Astrocyte (in vitro differentiated cells and primary cell): ENCODE data around the gene TMEM62.

Experiments
- EZH2 ChIP-seq: IDR thresholded peaks from 2 replicates; pipeline ENCODE4 v1.6.1; 2012; ENCODE audit warnings: mild to moderate bottlenecking, low read length, inconsistent platforms; ENCODE audit not compliant: insufficient read depth
- TF ChIP-seq, protein P1 (sequence below): IDR thresholded peaks from 2 replicates; pipeline ENCODE4 v1.5.1; 2011; ENCODE audit warnings: low read depth, mild to moderate bottlenecking, inconsistent platforms, low read length, moderate library complexity; ENCODE audit not compliant: insufficient read depth

DNA sequence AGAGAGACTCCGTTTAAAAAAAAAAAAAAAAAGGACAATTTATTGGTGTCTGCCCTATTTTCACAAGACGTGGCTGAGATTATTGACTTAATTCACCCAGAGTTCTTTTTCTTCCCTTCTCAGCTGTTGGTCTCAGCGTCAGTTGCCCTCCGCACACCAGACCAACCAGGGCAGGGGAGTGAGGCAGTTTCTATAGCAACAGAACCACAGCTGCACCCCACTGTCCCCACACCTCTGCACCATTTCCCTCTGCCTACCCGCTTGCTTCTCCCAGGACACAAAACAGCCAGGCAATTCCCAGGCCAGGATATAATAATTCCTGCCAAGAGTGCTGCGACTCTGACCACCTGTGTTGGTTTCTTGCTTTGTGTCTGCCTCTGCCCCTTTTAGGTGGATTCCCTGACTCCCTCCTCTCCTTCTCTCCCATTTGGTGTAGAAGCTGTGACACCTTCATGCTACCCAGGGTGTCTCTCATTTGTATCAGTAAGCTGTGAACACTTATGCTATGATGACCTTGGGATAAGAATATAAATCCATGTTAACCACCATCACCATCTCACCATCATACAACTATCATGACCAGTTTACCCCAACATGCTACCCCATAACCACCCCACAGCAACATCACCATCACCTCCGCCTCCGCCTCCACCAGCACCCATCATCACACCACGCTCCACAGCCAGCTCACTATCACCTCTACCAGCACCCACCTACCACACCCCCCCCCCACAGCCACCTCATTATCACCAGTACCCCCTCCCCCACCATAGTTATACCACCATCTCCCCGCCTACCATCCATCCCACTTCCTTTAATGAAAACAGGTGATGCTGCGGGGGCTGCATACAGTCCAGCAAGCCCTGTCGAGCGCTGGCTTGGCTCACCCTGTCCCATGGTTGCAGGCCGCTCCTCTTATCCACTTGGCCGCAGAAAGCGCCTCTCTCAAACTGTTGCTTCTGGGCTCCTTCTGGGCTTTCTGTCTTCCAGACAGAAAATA is 86.8 kb downstream of the TMEM62 start:
- TF ChIP-seq, protein P1, sequence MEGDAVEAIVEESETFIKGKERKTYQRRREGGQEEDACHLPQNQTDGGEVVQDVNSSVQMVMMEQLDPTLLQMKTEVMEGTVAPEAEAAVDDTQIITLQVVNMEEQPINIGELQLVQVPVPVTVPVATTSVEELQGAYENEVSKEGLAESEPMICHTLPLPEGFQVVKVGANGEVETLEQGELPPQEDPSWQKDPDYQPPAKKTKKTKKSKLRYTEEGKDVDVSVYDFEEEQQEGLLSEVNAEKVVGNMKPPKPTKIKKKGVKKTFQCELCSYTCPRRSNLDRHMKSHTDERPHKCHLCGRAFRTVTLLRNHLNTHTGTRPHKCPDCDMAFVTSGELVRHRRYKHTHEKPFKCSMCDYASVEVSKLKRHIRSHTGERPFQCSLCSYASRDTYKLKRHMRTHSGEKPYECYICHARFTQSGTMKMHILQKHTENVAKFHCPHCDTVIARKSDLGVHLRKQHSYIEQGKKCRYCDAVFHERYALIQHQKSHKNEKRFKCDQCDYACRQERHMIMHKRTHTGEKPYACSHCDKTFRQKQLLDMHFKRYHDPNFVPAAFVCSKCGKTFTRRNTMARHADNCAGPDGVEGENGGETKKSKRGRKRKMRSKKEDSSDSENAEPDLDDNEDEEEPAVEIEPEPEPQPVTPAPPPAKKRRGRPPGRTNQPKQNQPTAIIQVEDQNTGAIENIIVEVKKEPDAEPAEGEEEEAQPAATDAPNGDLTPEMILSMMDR: no peak
- TF ChIP-seq EZH2: no peak
